Liver (tissue), 3 donors: ENCODE measurements around the gene L3HYPDH.

Experiments used
- GABPA ChIP-seq, 2 donors: IDR thresholded peaks in 1 of 2; conservative IDR thresholded peaks in 1 of 2; 2 replicates each; pipeline ENCODE4 v1.6.1; 2016; ENCODE audit warnings: antibody characterized with exemption in 2 of 2, mild to moderate bottlenecking in 1 of 2, moderate library complexity in 1 of 2
- RAD21 ChIP-seq, 2 donors: IDR thresholded peaks; 2 replicates each; pipeline ENCODE4 v1.6.1; 2016; ENCODE audit warnings: antibody characterized with exemption in 2 of 2, mild to moderate bottlenecking in 2 of 2
- SP1 ChIP-seq: IDR thresholded peaks from 2 replicates; pipeline ENCODE4 v1.6.1; 2018; ENCODE audit warnings: antibody characterized with exemption, mild to moderate bottlenecking
- TAF1 ChIP-seq: conservative IDR thresholded peaks from 2 replicates; pipeline ENCODE4 v1.6.1; 2016; ENCODE audit warnings: antibody characterized with exemption, mild to moderate bottlenecking
- TF ChIP-seq, protein P1 (sequence below): fragments of 150-350 bp; IDR thresholded peaks from 2 replicates; pipeline ENCODE4 v1.5.1; 2017; ENCODE audit warnings: improper control_type of control experiment, low read depth, low read length; ENCODE audit not compliant: missing input control
- TF ChIP-seq, protein P2 (sequence below): IDR thresholded peaks from 2 replicates; pipeline ENCODE4 v1.6.1; 2016; ENCODE audit warnings: antibody characterized with exemption
- TF ChIP-seq, protein P3 (sequence below): IDR thresholded peaks from 2 replicates; pipeline ENCODE4 v1.6.1; 2016; ENCODE audit warnings: antibody characterized with exemption
- donor health status: healthy.
- donor health status: healthy.

DNA sequence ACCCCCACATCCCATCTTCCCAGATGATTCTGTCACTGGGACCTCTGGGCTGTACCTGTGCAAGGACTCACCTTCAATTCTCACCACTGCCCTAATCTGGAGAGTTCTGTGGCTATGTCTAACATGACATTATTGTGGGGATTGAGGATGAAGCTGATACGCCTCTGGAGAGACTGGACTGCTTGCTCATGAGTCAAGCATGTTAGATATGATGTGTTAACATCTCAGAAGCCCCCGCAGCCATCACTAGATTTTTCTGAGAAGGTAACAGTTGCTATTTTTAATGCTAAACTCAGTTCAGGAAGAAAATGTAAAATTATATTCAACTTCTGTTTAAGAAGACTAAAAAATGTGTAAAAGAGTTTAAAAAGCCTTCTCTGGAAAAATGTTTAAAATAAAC is 25.8 kb upstream of the L3HYPDH start:
- TF ChIP-seq, protein P1, sequence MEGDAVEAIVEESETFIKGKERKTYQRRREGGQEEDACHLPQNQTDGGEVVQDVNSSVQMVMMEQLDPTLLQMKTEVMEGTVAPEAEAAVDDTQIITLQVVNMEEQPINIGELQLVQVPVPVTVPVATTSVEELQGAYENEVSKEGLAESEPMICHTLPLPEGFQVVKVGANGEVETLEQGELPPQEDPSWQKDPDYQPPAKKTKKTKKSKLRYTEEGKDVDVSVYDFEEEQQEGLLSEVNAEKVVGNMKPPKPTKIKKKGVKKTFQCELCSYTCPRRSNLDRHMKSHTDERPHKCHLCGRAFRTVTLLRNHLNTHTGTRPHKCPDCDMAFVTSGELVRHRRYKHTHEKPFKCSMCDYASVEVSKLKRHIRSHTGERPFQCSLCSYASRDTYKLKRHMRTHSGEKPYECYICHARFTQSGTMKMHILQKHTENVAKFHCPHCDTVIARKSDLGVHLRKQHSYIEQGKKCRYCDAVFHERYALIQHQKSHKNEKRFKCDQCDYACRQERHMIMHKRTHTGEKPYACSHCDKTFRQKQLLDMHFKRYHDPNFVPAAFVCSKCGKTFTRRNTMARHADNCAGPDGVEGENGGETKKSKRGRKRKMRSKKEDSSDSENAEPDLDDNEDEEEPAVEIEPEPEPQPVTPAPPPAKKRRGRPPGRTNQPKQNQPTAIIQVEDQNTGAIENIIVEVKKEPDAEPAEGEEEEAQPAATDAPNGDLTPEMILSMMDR = no peak
- no peak for TF ChIP-seq RAD21 (IDR thresholded peaks at IDR 0.05)
- TF ChIP-seq SP1 = no peak
- TF ChIP-seq TAF1 = no peak
- TF ChIP-seq, protein P2, sequence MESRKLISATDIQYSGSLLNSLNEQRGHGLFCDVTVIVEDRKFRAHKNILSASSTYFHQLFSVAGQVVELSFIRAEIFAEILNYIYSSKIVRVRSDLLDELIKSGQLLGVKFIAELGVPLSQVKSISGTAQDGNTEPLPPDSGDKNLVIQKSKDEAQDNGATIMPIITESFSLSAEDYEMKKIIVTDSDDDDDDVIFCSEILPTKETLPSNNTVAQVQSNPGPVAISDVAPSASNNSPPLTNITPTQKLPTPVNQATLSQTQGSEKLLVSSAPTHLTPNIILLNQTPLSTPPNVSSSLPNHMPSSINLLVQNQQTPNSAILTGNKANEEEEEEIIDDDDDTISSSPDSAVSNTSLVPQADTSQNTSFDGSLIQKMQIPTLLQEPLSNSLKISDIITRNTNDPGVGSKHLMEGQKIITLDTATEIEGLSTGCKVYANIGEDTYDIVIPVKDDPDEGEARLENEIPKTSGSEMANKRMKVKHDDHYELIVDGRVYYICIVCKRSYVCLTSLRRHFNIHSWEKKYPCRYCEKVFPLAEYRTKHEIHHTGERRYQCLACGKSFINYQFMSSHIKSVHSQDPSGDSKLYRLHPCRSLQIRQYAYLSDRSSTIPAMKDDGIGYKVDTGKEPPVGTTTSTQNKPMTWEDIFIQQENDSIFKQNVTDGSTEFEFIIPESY = no peak
- TF ChIP-seq, protein P3, sequence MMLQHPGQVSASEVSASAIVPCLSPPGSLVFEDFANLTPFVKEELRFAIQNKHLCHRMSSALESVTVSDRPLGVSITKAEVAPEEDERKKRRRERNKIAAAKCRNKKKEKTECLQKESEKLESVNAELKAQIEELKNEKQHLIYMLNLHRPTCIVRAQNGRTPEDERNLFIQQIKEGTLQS = no peak
- TF ChIP-seq GABPA (IDR thresholded peaks at IDR 0.05 in 1 of 2, conservative IDR thresholded peaks at IDR 0.05 in 1 of 2) = no peak
